PC-3 (cell line): ENCODE measurements around the gene FKBP2. TPM values are rescaled to one million over a fixed set of nuclear protein-coding genes. Genes with fewer than 3 reads are reported as not detected.

Experiments used
- ATAC-seq: fragments of 200-7000 bp; cut with Tn5 transposase; 2 replicates; pipeline ENCODE4 v1.9.1; 2020; ENCODE audit warnings: mild to moderate bottlenecking, moderate library complexity
- BruUV-seq: library from RNA; stranded (reverse); fragments of 400-500 nt; replicated peaks from 2 replicates; lab custom pipeline; 2021; lab: Mats Ljungman, UMichigan
- CTCF ChIA-PET: fragments of 300-600 bp; sonication (Branson Sonifier 250); formaldehyde crosslinking; loops from one replicate; lab custom pipeline; 2022; ENCODE audit warnings: antibody characterized with exemption; lab: Charles Lee
- POLR2A ChIA-PET: fragments of 300-600 bp; sonication (Branson Sonifier 250); formaldehyde crosslinking; loops from one replicate; lab custom pipeline; 2022; ENCODE audit warnings: antibody characterized with exemption; ENCODE audit not compliant: unreplicated experiment; lab: Charles Lee
- DNase-seq: peaks from one replicate; pipeline ENCODE4 v3.0.0-alpha.2; 2015
- H2AFZ ChIP-seq: fragments of 300-600 bp; sonication (generic); 2 replicates; pipeline ENCODE4 v1.6.0; 2016; ENCODE audit warnings: antibody characterized with exemption, low read length
- H3F3A ChIP-seq: fragments of 300-600 bp; sonication (generic); one replicate; pipeline ENCODE4 v1.6.0; 2017; ENCODE audit warnings: antibody characterized with exemption, low read length, control low read depth, mild to moderate bottlenecking; ENCODE audit not compliant: unreplicated experiment
- H3K27ac ChIP-seq: fragments of 300-600 bp; sonication (generic); 2 replicates; pipeline ENCODE4 v1.5.1; 2016; ENCODE audit warnings: mild to moderate bottlenecking, low read length
- H3K27me3 ChIP-seq: fragments of 300-600 bp; sonication (generic); 2 replicates; pipeline ENCODE4 v1.6.1; 2016; ENCODE audit warnings: low read length, mixed read lengths
- H3K36me3 ChIP-seq: fragments of 300-600 bp; sonication (generic); 2 replicates; pipeline ENCODE4 v1.6.1; 2016; ENCODE audit warnings: low read depth, mixed run types, low read length, mixed read lengths
- H3K4me1 ChIP-seq: fragments of 300-600 bp; sonication (generic); 2 replicates; pipeline ENCODE4 v1.5.1; 2016; ENCODE audit warnings: low read length; ENCODE audit not compliant: insufficient read depth
- H3K4me2 ChIP-seq: fragments of 300-600 bp; sonication (generic); 2 replicates; pipeline ENCODE4 v1.6.0; 2016; ENCODE audit warnings: low read length
- H3K4me3 ChIP-seq: fragments of 300-600 bp; sonication (generic); 2 replicates; pipeline ENCODE4 v1.5.1; 2016; ENCODE audit warnings: mild to moderate bottlenecking, low read length, mixed read lengths
- H3K79me2 ChIP-seq: fragments of 300-600 bp; sonication (generic); 2 replicates; pipeline ENCODE4 v1.6.1; 2017; ENCODE audit warnings: low read length, mixed read lengths
- H3K9ac ChIP-seq: fragments of 300-600 bp; sonication (generic); 2 replicates; pipeline ENCODE4 v1.6.0; 2016; ENCODE audit warnings: mild to moderate bottlenecking, low read length
- H3K9me2 ChIP-seq: fragments of 300-600 bp; sonication (generic); replicated peaks from 2 replicates; pipeline ENCODE4 v1.6.1; 2016; ENCODE audit warnings: mixed run types, low read length, mixed read lengths
- H3K9me3 ChIP-seq: fragments of 300-600 bp; sonication (generic); 2 replicates; pipeline ENCODE4 v1.6.1; 2016; ENCODE audit warnings: low read length, mixed read lengths
- H4K20me1 ChIP-seq: fragments of 300-600 bp; sonication (generic); 2 replicates; pipeline ENCODE4 v1.6.1; 2016; ENCODE audit warnings: low read length, mixed read lengths
- EZH2 ChIP-seq: fragments of 300-600 bp; sonication (generic); IDR thresholded peaks from one replicate; pipeline ENCODE4 v1.6.1; 2017; ENCODE audit warnings: antibody characterized with exemption, mild to moderate bottlenecking, low read length; ENCODE audit not compliant: unreplicated experiment
- EZH2phosphoT487 ChIP-seq: fragments of 300-600 bp; sonication (generic); IDR thresholded peaks from 2 replicates; pipeline ENCODE4 v1.6.1; 2018; ENCODE audit warnings: mild to moderate bottlenecking, antibody characterized with exemption, low read length, borderline replicate concordance
- intact Hi-C: fragments of 100-400 bp; cut with micrococcal nuclease; formaldehyde crosslinking; loops from 2 replicates; pipeline ENCODE4 v1.9.0; 2023
- total RNA-seq: library from RNA; depleted of rRNA; stranded (reverse); fragments of >200 nt; gene quantifications from 2 replicates; pipeline ENCODE4 v1.2.3, GENCODE V29; 2014
- TF ChIP-seq, protein P1 (sequence below): fragments of 300-600 bp; sonication (generic); conservative IDR thresholded peaks from 2 replicates; pipeline ENCODE4 v1.5.1; 2017; ENCODE audit warnings: antibody characterized with exemption, low read depth, mild to moderate bottlenecking, low read length

The FKBP2 gene
- total RNA-seq, 1 experiment from 2014 or later = 215 TPM

DNA sequence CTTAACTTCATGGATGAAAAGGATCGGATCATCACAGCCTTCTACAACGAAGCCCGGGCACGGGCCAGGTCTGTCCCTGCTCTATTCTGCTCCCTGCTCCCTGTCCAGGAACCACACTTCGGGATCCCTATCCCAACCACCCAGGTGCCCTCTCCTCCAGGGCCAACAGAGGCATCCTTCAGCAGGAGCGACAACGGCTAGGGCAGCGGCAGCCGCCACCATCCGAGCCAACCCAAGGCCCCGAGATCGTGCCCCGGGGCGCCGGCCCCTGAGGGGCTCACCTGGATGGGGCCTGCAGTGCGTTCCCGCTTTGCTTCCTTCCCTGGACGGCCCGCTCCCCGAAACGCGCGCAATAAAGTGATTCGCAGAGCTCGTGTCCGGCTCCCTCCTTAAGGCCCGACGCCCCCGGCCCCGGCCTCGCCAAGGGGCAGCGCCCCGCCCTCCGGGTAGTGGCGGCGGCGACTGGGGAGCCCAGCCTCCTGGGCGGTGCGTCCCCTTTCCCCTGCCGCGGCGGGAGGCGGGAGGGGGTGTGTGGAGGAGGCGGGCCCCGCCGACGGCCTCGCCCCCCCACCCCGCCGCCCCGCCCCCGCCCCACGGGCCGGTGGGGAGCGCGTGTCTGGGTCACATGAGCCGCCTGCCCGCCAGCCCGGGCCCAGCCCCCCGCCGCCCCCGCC lies 6.8 kb upstream of the FKBP2 start, which contains the start of gene VEGFB:
Gene VEGFB (plus strand): TSS at position 672 of the 674 bp plus-strand sequence. CDS start 250 bp downstream, outside the sequence.
- intact Hi-C loops = loop anchor here (5.0 kb wide), 1 partner anchor 47 kb away; the partner anchor contains the start of gene STIP1
- Histone ChIP-seq H4K20me1 (no peaks in the 10 kb centered on the region), H3K9ac (peak within 1 kb of the TSS; percentile 26; the same call in 1 of the 2 replicates), H3K27me3 (no peaks in the 10 kb centered on the region), H3K9me2 (no peaks in the 10 kb centered on the region), H3K4me2 (peak within 1 kb of the TSS; percentile 94), H3K79me2 (peaks cover 11% of the 10 kb centered on the region; the same call in 1 of the 2 replicates), H3K36me3 (no peaks in the 10 kb centered on the region; the same call in 1 of the 2 replicates), H3K4me3 (peak within 1 kb of the TSS; percentile 82), H3K4me1 (peaks cover 47% of the 10 kb centered on the region), H3F3A (peaks cover 5% of the 10 kb centered on the region), H3K9me3 (no peaks in the 10 kb centered on the region), H2AFZ (peak within 1 kb of the TSS; percentile 69), H3K27ac (no peak within 1 kb of the TSS)
- TSS peak; percentile 39 for BruUV-seq
- ChIA-PET POLR2A (no interaction called here), CTCF (no interaction called here)
- DNase-seq (peak; percentile 69), ATAC-seq (peak; percentile 42)
- TF ChIP-seq EZH2 = no peak
- no peak for TF ChIP-seq EZH2phosphoT487
- TF ChIP-seq, protein P1, sequence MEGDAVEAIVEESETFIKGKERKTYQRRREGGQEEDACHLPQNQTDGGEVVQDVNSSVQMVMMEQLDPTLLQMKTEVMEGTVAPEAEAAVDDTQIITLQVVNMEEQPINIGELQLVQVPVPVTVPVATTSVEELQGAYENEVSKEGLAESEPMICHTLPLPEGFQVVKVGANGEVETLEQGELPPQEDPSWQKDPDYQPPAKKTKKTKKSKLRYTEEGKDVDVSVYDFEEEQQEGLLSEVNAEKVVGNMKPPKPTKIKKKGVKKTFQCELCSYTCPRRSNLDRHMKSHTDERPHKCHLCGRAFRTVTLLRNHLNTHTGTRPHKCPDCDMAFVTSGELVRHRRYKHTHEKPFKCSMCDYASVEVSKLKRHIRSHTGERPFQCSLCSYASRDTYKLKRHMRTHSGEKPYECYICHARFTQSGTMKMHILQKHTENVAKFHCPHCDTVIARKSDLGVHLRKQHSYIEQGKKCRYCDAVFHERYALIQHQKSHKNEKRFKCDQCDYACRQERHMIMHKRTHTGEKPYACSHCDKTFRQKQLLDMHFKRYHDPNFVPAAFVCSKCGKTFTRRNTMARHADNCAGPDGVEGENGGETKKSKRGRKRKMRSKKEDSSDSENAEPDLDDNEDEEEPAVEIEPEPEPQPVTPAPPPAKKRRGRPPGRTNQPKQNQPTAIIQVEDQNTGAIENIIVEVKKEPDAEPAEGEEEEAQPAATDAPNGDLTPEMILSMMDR = no peak

DNA sequence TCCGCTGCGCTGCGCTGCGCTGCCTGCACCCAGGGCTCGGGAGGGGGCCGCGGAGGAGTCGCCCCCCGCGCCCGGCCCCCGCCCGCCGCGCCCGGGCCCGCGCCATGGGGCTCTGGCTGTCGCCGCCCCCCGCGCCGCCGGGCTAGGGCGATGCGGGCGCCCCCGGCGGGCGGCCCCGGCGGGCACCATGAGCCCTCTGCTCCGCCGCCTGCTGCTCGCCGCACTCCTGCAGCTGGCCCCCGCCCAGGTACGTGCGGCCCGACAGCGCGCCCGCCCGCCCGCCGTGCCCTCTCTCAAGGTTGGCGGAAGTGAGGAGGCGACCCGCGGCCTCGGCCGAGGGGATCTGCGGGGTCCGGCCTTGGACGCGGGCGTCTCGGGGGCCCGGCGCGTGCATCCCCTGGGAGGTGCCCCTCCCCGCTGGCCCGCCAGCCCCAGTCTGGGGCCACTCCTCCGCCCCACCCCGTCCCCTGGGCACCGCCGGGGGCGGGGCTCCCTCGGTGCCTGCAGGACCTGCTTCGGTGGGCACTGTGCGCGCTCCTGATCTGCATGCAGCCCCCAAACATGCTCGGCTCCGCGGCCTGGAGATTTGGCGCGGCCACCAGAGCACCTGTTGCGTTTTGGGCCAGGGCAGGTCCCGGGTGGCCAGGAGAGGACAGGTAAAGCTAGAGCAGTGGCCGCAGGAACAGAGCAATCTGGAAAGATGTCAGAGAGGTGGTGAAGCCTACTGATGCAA lies 6.1 kb upstream of the FKBP2 start:
- Histone ChIP-seq H3K9me2 (no peaks in the 10 kb centered on the region), H3K36me3 (no peaks in the 10 kb centered on the region; the same call in 1 of the 2 replicates), H3K4me1 (peaks cover 48% of the 10 kb centered on the region), H3K4me3 (peak overlapping the region; percentile 82), H3K4me2 (peak overlapping the region; percentile 94), H3K27me3 (no peaks in the 10 kb centered on the region), H3K79me2 (peaks cover 11% of the 10 kb centered on the region; the same call in 1 of the 2 replicates), H2AFZ (peak overlapping the region; percentile 69), H3K9ac (no peak overlapping the region), H3K27ac (no peak overlapping the region), H4K20me1 (no peaks in the 10 kb centered on the region), H3F3A (peaks cover 7% of the 10 kb centered on the region), H3K9me3 (no peaks in the 10 kb centered on the region)
- no peak for TF ChIP-seq EZH2
- no peak for TF ChIP-seq EZH2phosphoT487
- TF ChIP-seq, protein P1 = no peak
- intact Hi-C loops = loop anchor here (5.0 kb wide), 1 partner anchor 48 kb away; the partner anchor contains the start of gene STIP1
- peak; percentile 59 for DNase-seq
- peak; percentile 32 for ATAC-seq
- no TSS peak for BruUV-seq
- CTCF ChIA-PET = no interaction called here
- POLR2A ChIA-PET = interaction anchor here (0.5 kb wide), 1 partner anchor 883 kb away, joined by 4 read pairs; the partner anchor contains the start of gene ZNHIT2
